Glutamatergic neuron (in vitro differentiated cells): Measurements from ENCODE around the gene PHLPP1. TPM values are rescaled to one million over a fixed set of nuclear protein-coding genes. Genes with fewer than 3 reads are reported as not detected.

Experiments used
- DNase-seq: peaks from one replicate; pipeline ENCODE4 v3.0.0; 2022
- H3K27ac Mint-ChIP-seq: one replicate; pipeline ENCODE4 v1.8.0; 2020; ENCODE audit warnings: mild to moderate bottlenecking, mixed read lengths, inconsistent platforms; ENCODE audit not compliant: unreplicated experiment
- H3K27me3 Mint-ChIP-seq: one replicate; pipeline ENCODE4 v1.8.0; 2020; ENCODE audit warnings: mild to moderate bottlenecking, moderate library complexity, mixed read lengths, inconsistent platforms; ENCODE audit not compliant: unreplicated experiment
- H3K36me3 Mint-ChIP-seq: one replicate; pipeline ENCODE4 v1.8.0; 2020; ENCODE audit warnings: mild to moderate bottlenecking, mixed read lengths, inconsistent platforms; ENCODE audit not compliant: unreplicated experiment
- H3K4me1 Mint-ChIP-seq: one replicate; pipeline ENCODE4 v1.8.0; 2020; ENCODE audit warnings: mild to moderate bottlenecking, low read depth, mixed read lengths, inconsistent platforms; ENCODE audit not compliant: unreplicated experiment
- H3K4me3 Mint-ChIP-seq: one replicate; pipeline ENCODE4 v1.8.0; 2020; ENCODE audit warnings: mild to moderate bottlenecking, mixed read lengths, inconsistent platforms; ENCODE audit not compliant: unreplicated experiment
- H3K9me3 Mint-ChIP-seq: one replicate; pipeline ENCODE4 v1.8.0; 2020; ENCODE audit warnings: mild to moderate bottlenecking, moderate library complexity, mixed read lengths, inconsistent platforms; ENCODE audit not compliant: unreplicated experiment
- CTCF ChIP-seq: fragments of 200-600 bp; sonication (generic); IDR thresholded peaks from one replicate; pipeline ENCODE4 v1.5.0; 2021; ENCODE audit not compliant: partially characterized antibody, unreplicated experiment
- total RNA-seq: library from RNA; stranded (reverse); fragmentation: NEBNext Ultra II Directional; extraction: Animal tissue kit (Norgen Biotek cat#: 25700); gene quantifications from one replicate; pipeline ENCODE4 v1.2.1, GENCODE V29; 2021; ENCODE audit not compliant: unreplicated experiment

The PHLPP1 gene
- total RNA-seq, 1 donor from 2014 or later = 14.0 TPM

- Mint-ChIP-seq H3K4me3 (no peak overlapping the region), H3K36me3 (no peaks in the 10 kb centered on the region), H3K27me3 (no peaks in the 10 kb centered on the region), H3K9me3 (no peaks in the 10 kb centered on the region), H3K27ac (no peak overlapping the region), H3K4me1 (peaks cover 16% of the 10 kb centered on the region)
- DNase-seq = no peak
- TF ChIP-seq CTCF = no peak
Observed at GRCh38 chr18:62792016-62792415, 76.7 kb downstream of the PHLPP1 start.

GRCh38 chr18:62795813-62796212 lies 80.5 kb downstream of the PHLPP1 start:
- no peak overlapping the region for H3K27ac Mint-ChIP-seq
- H3K4me3 Mint-ChIP-seq = no peak overlapping the region
- peaks cover 10% of the 10 kb centered on the region for H3K4me1 Mint-ChIP-seq
- no peaks in the 10 kb centered on the region for H3K9me3 Mint-ChIP-seq
- no peak for TF ChIP-seq CTCF
- DNase-seq = no peak
- no peaks in the 10 kb centered on the region for H3K27me3 Mint-ChIP-seq
- H3K36me3 Mint-ChIP-seq = no peaks in the 10 kb centered on the region

- DNase-seq = no peak
- Mint-ChIP-seq H3K27me3 (no peaks in the 10 kb centered on the region), H3K4me1 (peaks cover 10% of the 10 kb centered on the region), H3K27ac (no peak overlapping the region), H3K4me3 (no peak overlapping the region), H3K9me3 (no peaks in the 10 kb centered on the region), H3K36me3 (no peaks in the 10 kb centered on the region)
- TF ChIP-seq CTCF = no peak
Observed at GRCh38 chr18:62796216-62796621, 80.9 kb downstream of the PHLPP1 start.

- H3K4me1 Mint-ChIP-seq = peaks cover 10% of the 10 kb centered on the region
- no peaks in the 10 kb centered on the region for H3K9me3 Mint-ChIP-seq
- no peaks in the 10 kb centered on the region for H3K36me3 Mint-ChIP-seq
- no peak for DNase-seq
- no peak for TF ChIP-seq CTCF
- H3K27ac Mint-ChIP-seq = no peak overlapping the region
- no peak overlapping the region for H3K4me3 Mint-ChIP-seq
- no peaks in the 10 kb centered on the region for H3K27me3 Mint-ChIP-seq
Observed at GRCh38 chr18:62797329-62797728, 82.0 kb downstream of the PHLPP1 start.

- DNase-seq = no peak
- H3K36me3 Mint-ChIP-seq = no peaks in the 10 kb centered on the region
- H3K9me3 Mint-ChIP-seq = no peaks in the 10 kb centered on the region
- no peak for TF ChIP-seq CTCF
- no peaks in the 10 kb centered on the region for H3K27me3 Mint-ChIP-seq
- H3K27ac Mint-ChIP-seq = no peak overlapping the region
- peaks cover 10% of the 10 kb centered on the region for H3K4me1 Mint-ChIP-seq
- H3K4me3 Mint-ChIP-seq = no peak overlapping the region
Observed at GRCh38 chr18:62799977-62800376, 84.6 kb downstream of the PHLPP1 start.
